BLaER1 treated with 17β-estradiol and CSF1 and Interleukin-3, amounts not matched to agents 10 nM and 100 nM (cell line): ENCODE measurements around the gene PATJ.
"Not testable (repeated sequence)": the region's sequence is repeated elsewhere in the genome, so short reads cannot be mapped to it uniquely, and the experiment has no call there.

Source experiments
- H3K27ac ChIP-seq, 11 experiments: shearing (Covaris generic); formaldehyde crosslinking; 2 replicates each; pipeline ENCODE4 v1.8.1; 2022
- H3K27me3 ChIP-seq, 11 experiments: shearing (Covaris generic); formaldehyde crosslinking; 2 replicates each; pipeline ENCODE4 v1.8.1; 2022
- H3K36me3 ChIP-seq, 11 experiments: shearing (Covaris generic); formaldehyde crosslinking; 2 replicates each; pipeline ENCODE4 v1.8.1; 2022
- H3K4me1 ChIP-seq, 10 experiments: shearing (Covaris generic); formaldehyde crosslinking; 2 replicates each; pipeline ENCODE4 v1.8.1; 2022
- H3K4me2 ChIP-seq, 11 experiments: shearing (Covaris generic); formaldehyde crosslinking; 2 replicates each; pipeline ENCODE4 v1.8.1; 2022
- H3K4me3 ChIP-seq, 10 experiments: shearing (Covaris generic); formaldehyde crosslinking; 2 replicates each; pipeline ENCODE4 v1.8.1; 2022
- H3K9ac ChIP-seq, 11 experiments: shearing (Covaris generic); formaldehyde crosslinking; 2 replicates each; pipeline ENCODE4 v1.8.1; 2022
- H3K9me3 ChIP-seq, 11 experiments: shearing (Covaris generic); formaldehyde crosslinking; replicated peaks in 1 of 11; 2 replicates each; pipeline ENCODE4 v1.8.1; 2022
- H4K20me1 ChIP-seq, 11 experiments: shearing (Covaris generic); formaldehyde crosslinking; 2 replicates each; pipeline ENCODE4 v1.8.1; 2022
- Cebpa-rat ChIP-seq, 11 experiments: shearing (Covaris generic); IDR thresholded peaks; 2 replicates each; pipeline ENCODE4 v1.8.1; 2022

PATJ gene

DNA sequence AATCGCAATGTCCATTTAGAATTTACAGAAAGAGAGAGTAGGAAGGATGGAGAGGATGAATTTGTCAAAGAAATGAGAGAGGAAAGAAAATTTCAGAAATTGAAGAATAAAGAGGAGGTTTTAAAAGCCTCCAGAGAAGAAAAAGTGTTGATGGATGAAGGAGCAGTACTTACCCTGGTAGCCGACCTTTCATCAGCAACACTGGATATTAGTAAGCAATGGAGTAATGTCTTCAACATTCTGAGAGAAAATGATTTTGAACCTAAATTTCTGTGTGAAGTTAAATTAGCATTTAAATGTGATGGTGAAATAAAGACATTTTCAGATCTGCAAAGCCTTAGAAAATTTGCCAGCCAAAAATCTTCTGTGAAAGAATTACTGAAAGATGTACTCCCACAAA is 464.9 kb downstream of the PATJ start:
- no peak overlapping the region for H3K4me3 ChIP-seq
- H3K36me3 ChIP-seq = no peaks in the 10 kb centered on the region

GRCh38 chr1:62208087-62208486 is 465.8 kb downstream of the PATJ start:
- H3K36me3 ChIP-seq = no peaks in the 10 kb centered on the region
- H3K4me2 ChIP-seq = no peak overlapping the region
- no peaks in the 10 kb centered on the region for H3K27me3 ChIP-seq
- H3K4me1 ChIP-seq = peaks cover 11 to 26% (median 22%) of the 10 kb centered on the region in 10 experiments
- peaks cover 9 to 20% (median 12%) of the 10 kb centered on the region in 11 experiments; a peak in 21 of 22 replicates for H3K9me3 ChIP-seq
- H3K27ac ChIP-seq = peak overlapping the region in 2 of 11 experiments; percentile 47 to 91; a peak in 4 of 22 replicates
- no peak overlapping the region for H3K9ac ChIP-seq
- no peak for TF ChIP-seq Cebpa-rat (IDR thresholded peaks at IDR 0.05)
- H3K4me3 ChIP-seq = no peak overlapping the region
- H4K20me1 ChIP-seq = no peaks in the 10 kb centered on the region

More for the DNA sequence above, 464.9 kb downstream of the PATJ start:
- H4K20me1 ChIP-seq = no peaks in the 10 kb centered on the region
- H3K9ac ChIP-seq = no peak overlapping the region
- peaks cover 11 to 26% (median 22%) of the 10 kb centered on the region in 10 experiments for H3K4me1 ChIP-seq
- TF ChIP-seq Cebpa-rat (IDR thresholded peaks at IDR 0.05) = no peak
- no peak overlapping the region for H3K4me2 ChIP-seq
- no peak overlapping the region for H3K27ac ChIP-seq
- no peaks in the 10 kb centered on the region for H3K27me3 ChIP-seq
- H3K9me3 ChIP-seq = peaks cover 9 to 20% (median 12%) of the 10 kb centered on the region in 11 experiments; a peak in 21 of 22 replicates

- Histone ChIP-seq H3K9ac (no peak overlapping the region), H3K36me3 (no peaks in the 10 kb centered on the region), H3K27ac (peak overlapping the region in 9 of 11 experiments; percentile 75 to 91 (median 77); a peak in 16 of 22 replicates), H3K4me3 (no peak overlapping the region), H3K4me1 (peaks cover 11 to 26% (median 22%) of the 10 kb centered on the region in 10 experiments), H3K9me3 (peaks cover 9 to 20% (median 12%) of the 10 kb centered on the region in 11 experiments; a peak in 21 of 22 replicates), H4K20me1 (no peaks in the 10 kb centered on the region), H3K27me3 (no peaks in the 10 kb centered on the region), H3K4me2 (peak overlapping the region in 7 of 11 experiments; percentile 5 to 74 (median 57); a peak in 9 of 22 replicates)
- TF ChIP-seq Cebpa-rat (IDR thresholded peaks at IDR 0.05) = no peak
These were observed 466.7 kb downstream of the PATJ start for GRCh38 chr1:62208970-62209369.

DNA sequence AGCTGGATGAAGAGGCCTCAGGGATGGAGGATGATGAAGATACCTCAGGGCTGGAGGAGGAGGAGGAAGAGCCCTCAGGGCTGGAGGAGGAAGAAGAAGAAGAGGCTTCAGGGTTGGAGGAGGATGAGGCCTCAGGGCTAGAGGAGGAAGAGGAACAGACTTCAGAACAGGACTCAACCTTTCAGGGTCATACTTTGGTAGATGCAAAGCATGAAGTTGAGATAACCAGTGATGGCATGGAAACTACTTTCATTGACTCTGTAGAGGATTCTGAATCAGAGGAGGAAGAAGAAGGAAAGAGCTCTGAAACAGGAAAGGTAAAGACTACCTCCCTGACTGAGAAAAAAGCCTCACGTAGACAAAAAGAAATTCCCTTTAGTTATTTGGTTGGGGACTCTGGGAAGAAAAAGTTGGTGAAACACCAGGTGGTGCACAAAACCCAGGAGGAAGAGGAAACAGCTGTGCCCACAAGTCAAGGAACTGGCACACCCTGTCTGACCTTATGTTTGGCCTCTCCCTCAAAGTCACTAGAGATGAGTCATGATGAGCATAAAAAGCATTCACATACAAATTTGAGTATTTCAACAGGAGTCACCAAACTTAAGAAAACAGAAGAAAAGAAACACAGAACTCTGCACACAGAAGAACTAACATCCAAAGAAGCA is 467.8 kb downstream of the PATJ start:
- Histone ChIP-seq H3K4me3 (no peak overlapping the region; a peak in 1 of 20 replicates), H4K20me1 (no peaks in the 10 kb centered on the region), H3K4me1 (peaks cover 11 to 26% (median 22%) of the 10 kb centered on the region in 10 experiments), H3K36me3 (no peaks in the 10 kb centered on the region), H3K4me2 (peak overlapping the region; percentile 25 to 74 (median 57)), H3K27me3 (no peaks in the 10 kb centered on the region), H3K9ac (peak overlapping the region in 9 of 11 experiments; percentile 30 to 71 (median 49); a peak in 13 of 22 replicates), H3K27ac (peak overlapping the region in 10 of 11 experiments; percentile 58 to 91 (median 76); a peak in 20 of 22 replicates), H3K9me3 (peaks cover 9 to 20% (median 12%) of the 10 kb centered on the region in 11 experiments; a peak in 21 of 22 replicates)
- no peak for TF ChIP-seq Cebpa-rat (IDR thresholded peaks at IDR 0.05)

DNA sequence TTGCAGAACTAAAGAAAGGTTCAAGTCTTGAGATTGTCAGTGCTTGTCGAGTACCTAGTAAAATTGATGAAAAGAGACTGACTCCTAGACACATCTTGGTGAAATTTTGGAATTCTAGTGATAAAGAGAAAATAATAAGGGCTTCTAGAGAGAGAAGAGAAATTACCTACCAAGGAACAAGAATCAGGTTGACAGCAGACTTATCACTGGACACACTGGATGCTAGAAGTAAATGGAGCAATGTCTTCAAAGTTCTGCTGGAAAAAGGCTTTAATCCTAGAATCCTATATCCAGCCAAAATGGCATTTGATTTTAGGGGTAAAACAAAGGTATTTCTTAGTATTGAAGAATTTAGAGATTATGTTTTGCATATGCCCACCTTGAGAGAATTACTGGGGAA is 468.7 kb downstream of the PATJ start:
- Histone ChIP-seq H3K4me2 (peak overlapping the region in 5 of 11 experiments; percentile 57 to 74 (median 65); a peak in 6 of 22 replicates), H3K9ac (peak overlapping the region in 3 of 11 experiments; percentile 7 to 55 (median 8); a peak in 2 of 22 replicates), H3K27ac (peak overlapping the region in 9 of 11 experiments; percentile 75 to 91 (median 77); a peak in 17 of 22 replicates), H3K36me3 (no peaks in the 10 kb centered on the region), H3K27me3 (no peaks in the 10 kb centered on the region), H3K4me1 (peaks cover 11 to 26% (median 22%) of the 10 kb centered on the region in 10 experiments), H3K9me3 (peaks cover 9 to 20% (median 12%) of the 10 kb centered on the region in 11 experiments; a peak in 21 of 22 replicates), H3K4me3 (no peak overlapping the region), H4K20me1 (no peaks in the 10 kb centered on the region)
- TF ChIP-seq Cebpa-rat (IDR thresholded peaks at IDR 0.05) = no peak

- TF ChIP-seq Cebpa-rat (IDR thresholded peaks at IDR 0.05) = no peak
- Histone ChIP-seq H4K20me1 (no peaks in the 10 kb centered on the region), H3K4me2 (no peak overlapping the region), H3K9me3 (peaks cover 9 to 16% (median 12%) of the 10 kb centered on the region in 11 experiments; a peak in 21 of 22 replicates), H3K4me1 (peaks cover 11 to 26% (median 22%) of the 10 kb centered on the region in 10 experiments), H3K27me3 (no peaks in the 10 kb centered on the region), H3K4me3 (no peak overlapping the region), H3K36me3 (no peaks in the 10 kb centered on the region), H3K9ac (no peak overlapping the region), H3K27ac (no peak overlapping the region)
These were observed 470.1 kb downstream of the PATJ start for GRCh38 chr1:62212411-62212810.

GRCh38 chr1:62213075-62213914 is 471.0 kb downstream of the PATJ start:
- Histone ChIP-seq H3K4me1 (peaks cover 11 to 26% (median 22%) of the 10 kb centered on the region in 10 experiments), H3K27ac (no peak overlapping the region), H3K9me3 (peaks cover 9 to 16% (median 12%) of the 10 kb centered on the region in 11 experiments; a peak in 21 of 22 replicates), H3K4me2 (no peak overlapping the region), H3K36me3 (no peaks in the 10 kb centered on the region), H4K20me1 (no peaks in the 10 kb centered on the region), H3K27me3 (no peaks in the 10 kb centered on the region), H3K4me3 (no peak overlapping the region), H3K9ac (no peak overlapping the region)
- TF ChIP-seq Cebpa-rat (IDR thresholded peaks at IDR 0.05) = no peak

- Histone ChIP-seq H3K4me1 (peaks cover 0 to 7% (median 0%) of the 10 kb centered on the region in 10 experiments; a peak in 2 of 20 replicates), H3K4me2 (peak overlapping the region in 1 of 11 experiments; percentile 42; a peak in 3 of 22 replicates), H3K4me3 (no peak overlapping the region), H3K27me3 (no peaks in the 10 kb centered on the region), H3K27ac (no peak overlapping the region), H3K9me3 (no peaks in the 10 kb centered on the region), H4K20me1 (no peaks in the 10 kb centered on the region), H3K36me3 (no peaks in the 10 kb centered on the region), H3K9ac (no peak overlapping the region)
- no peak for TF ChIP-seq Cebpa-rat (IDR thresholded peaks at IDR 0.05)
These were observed 476.3 kb downstream of the PATJ start for GRCh38 chr1:62218604-62219003.

DNA sequence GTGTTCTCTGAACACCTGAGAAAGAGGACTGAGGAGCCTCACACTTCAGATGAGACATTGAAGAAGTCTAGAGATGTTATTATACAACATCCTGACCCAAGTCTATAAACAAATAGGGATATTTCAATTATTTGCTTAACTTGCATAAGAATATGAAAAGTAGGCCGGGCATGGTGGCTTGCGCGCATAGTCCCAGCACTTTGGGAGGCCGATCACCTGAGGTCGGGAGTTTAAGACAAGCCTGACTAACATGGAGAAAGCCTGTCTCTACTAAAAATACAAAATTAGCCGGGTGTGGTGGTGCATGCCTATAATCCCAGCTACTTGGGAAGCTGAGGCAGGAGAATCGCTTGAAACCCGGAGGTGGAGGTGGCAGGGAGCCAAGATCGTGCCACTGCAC is 478.2 kb downstream of the PATJ start:
- not testable (repeated sequence) for H4K20me1 ChIP-seq, H3K9ac ChIP-seq, H3K9me3 ChIP-seq, H3K27me3 ChIP-seq, H3K4me2 ChIP-seq, H3K27ac ChIP-seq, H3K4me3 ChIP-seq, H3K4me1 ChIP-seq, H3K36me3 ChIP-seq
